PC-9 (cell line): ENCODE measurements around the gene CNTN5.

Experiments used
- EZH2 ChIP-seq: fragments of 200-600 bp; sonication (generic); IDR thresholded peaks from 2 replicates; pipeline ENCODE4 v1.8.0; 2017; ENCODE audit warnings: antibody characterized with exemption, low read depth
- TF ChIP-seq, protein P1 (sequence below): fragments of 200-600 bp; sonication (generic); conservative IDR thresholded peaks from 2 replicates; pipeline ENCODE4 v1.6.1; 2017; ENCODE audit warnings: mixed run types, antibody characterized with exemption, mild to moderate bottlenecking, moderate library complexity

GRCh38 chr11:99198215-99198614, 177.5 kb downstream of the CNTN5 start:
- TF ChIP-seq, protein P1, sequence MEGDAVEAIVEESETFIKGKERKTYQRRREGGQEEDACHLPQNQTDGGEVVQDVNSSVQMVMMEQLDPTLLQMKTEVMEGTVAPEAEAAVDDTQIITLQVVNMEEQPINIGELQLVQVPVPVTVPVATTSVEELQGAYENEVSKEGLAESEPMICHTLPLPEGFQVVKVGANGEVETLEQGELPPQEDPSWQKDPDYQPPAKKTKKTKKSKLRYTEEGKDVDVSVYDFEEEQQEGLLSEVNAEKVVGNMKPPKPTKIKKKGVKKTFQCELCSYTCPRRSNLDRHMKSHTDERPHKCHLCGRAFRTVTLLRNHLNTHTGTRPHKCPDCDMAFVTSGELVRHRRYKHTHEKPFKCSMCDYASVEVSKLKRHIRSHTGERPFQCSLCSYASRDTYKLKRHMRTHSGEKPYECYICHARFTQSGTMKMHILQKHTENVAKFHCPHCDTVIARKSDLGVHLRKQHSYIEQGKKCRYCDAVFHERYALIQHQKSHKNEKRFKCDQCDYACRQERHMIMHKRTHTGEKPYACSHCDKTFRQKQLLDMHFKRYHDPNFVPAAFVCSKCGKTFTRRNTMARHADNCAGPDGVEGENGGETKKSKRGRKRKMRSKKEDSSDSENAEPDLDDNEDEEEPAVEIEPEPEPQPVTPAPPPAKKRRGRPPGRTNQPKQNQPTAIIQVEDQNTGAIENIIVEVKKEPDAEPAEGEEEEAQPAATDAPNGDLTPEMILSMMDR, result no peak
- TF ChIP-seq EZH2, result no peak
